NB4 (cell line): ENCODE results near the gene SOX9.

Experiments
- MYC ChIP-seq: IDR thresholded peaks from 2 replicates; pipeline ENCODE4 v1.6.1; 2011; ENCODE audit warnings: low read depth, low read length
- POLR2A ChIP-seq: IDR thresholded peaks from 2 replicates; pipeline ENCODE4 v1.6.1; 2011; ENCODE audit warnings: mild to moderate bottlenecking; ENCODE audit not compliant: insufficient read length; ENCODE audit errors: extremely low read depth
- TF ChIP-seq, protein P1 (sequence below): IDR thresholded peaks from one replicate; pipeline ENCODE4 v1.5.1; 2012; ENCODE audit warnings: low read depth, low read length
- TF ChIP-seq, protein P2 (sequence below): IDR thresholded peaks from 2 replicates; pipeline ENCODE4 v1.6.1; 2011; ENCODE audit warnings: low read depth, low read length

DNA sequence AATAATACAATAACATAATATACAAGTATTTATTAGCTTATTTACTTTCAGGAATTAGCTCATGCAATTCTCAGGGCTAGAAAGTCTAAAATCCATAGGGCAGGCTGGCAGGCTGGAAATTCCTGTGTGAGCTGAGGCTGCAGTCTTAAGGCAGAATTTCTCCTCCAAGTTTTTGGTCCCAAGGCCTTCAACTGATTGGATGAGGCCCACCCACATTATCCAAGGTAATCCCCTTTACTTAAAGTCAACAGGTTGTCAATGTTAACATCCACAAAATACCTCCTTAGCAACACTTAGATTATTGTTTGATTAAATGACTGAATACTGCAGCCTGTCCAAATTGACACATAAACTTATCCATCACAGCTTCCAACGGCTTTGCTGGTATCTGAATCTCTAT lies 32.9 kb upstream of the SOX9 start:
- TF ChIP-seq POLR2A (no peak), MYC (no peak)
- TF ChIP-seq, protein P1, sequence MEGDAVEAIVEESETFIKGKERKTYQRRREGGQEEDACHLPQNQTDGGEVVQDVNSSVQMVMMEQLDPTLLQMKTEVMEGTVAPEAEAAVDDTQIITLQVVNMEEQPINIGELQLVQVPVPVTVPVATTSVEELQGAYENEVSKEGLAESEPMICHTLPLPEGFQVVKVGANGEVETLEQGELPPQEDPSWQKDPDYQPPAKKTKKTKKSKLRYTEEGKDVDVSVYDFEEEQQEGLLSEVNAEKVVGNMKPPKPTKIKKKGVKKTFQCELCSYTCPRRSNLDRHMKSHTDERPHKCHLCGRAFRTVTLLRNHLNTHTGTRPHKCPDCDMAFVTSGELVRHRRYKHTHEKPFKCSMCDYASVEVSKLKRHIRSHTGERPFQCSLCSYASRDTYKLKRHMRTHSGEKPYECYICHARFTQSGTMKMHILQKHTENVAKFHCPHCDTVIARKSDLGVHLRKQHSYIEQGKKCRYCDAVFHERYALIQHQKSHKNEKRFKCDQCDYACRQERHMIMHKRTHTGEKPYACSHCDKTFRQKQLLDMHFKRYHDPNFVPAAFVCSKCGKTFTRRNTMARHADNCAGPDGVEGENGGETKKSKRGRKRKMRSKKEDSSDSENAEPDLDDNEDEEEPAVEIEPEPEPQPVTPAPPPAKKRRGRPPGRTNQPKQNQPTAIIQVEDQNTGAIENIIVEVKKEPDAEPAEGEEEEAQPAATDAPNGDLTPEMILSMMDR = no peak
- TF ChIP-seq, protein P2, sequence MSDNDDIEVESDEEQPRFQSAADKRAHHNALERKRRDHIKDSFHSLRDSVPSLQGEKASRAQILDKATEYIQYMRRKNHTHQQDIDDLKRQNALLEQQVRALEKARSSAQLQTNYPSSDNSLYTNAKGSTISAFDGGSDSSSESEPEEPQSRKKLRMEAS = no peak
